Ramos (cell line): ENCODE data around the gene KHK.

Source experiments
- in situ Hi-C: fragments of 300-500 bp; cut with MboI; formaldehyde crosslinking; loops from one replicate; pipeline ENCODE4 v1.14.3; 2022; ENCODE audit warnings: low sequenced_read_pairs; ENCODE audit not compliant: unreplicated experiment

The KHK gene

GRCh38 chr2:27086724-27087593 is at the start of gene KHK:
TSS of gene KHK (plus strand) at chr2:27086772. CDS start at chr2:27087260, 488 bp downstream.
- in situ Hi-C loops, result loop anchor here (10.0 kb wide), 1 partner anchor 122 kb away; no protein-coding TSS in a partner anchor

GRCh38 chr2:27038012-27038411 is 48.6 kb upstream of the KHK start:
- in situ Hi-C loops, result no loop called here

DNA sequence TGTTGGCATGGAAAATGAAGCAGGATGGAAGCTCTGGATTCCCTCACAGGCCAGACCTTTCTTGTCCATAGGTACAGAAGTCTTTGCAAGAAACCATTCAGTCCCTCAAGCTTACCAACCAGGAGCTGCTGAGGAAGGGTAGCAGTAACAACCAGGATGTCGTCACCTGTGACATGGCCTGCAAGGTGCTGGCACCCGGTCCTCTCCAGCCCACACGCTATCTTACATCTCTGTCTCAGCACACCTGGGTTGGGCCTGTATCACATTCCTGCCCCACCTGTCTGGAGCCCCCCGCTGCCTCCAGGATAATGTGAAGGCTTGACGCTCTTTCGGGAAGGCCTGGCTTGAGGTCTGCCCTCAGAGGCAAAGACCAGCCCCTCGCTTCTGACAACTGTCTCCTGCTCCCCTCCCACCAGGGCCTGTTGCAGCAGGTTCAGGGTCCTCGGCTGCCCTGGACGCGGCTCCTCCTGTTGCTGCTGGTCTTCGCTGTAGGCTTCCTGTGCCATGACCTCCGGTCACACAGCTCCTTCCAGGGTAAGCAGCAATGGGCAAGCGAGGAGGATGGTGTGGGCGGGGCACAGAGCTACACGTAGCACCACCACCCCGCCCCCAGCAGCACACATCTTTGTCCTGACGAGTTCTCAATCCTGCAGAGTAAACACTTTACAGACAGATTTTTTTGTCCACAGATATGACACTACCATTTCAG is 47.8 kb upstream of the KHK start:
- in situ Hi-C loops, result no loop called here

- in situ Hi-C loops, result no loop called here
Measured at GRCh38 chr2:27039426-27039825, 47.1 kb upstream of the KHK start.

DNA sequence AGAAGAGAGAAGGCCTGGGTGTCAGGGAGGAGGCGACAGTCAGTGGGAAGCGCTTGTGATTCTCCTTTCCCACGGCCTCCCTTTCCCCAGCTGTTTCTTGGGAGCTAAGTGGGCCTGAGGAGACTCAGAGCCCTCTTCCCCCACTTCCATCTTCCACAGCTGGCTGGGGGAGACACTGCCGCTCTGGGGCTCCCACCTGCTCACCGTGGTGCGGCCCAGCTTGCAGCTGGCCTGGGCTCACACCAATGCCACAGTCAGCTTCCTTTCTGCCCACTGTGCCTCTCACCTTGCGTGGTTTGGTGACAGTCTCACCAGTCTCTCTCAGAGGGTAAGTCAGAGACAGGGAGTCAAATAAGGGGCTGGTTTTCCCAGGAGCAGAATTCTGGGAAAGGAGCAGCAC is 46.7 kb upstream of the KHK start:
- in situ Hi-C loops, result no loop called here

GRCh38 chr2:27040282-27040681 is 46.3 kb upstream of the KHK start:
- in situ Hi-C loops, result no loop called here

DNA sequence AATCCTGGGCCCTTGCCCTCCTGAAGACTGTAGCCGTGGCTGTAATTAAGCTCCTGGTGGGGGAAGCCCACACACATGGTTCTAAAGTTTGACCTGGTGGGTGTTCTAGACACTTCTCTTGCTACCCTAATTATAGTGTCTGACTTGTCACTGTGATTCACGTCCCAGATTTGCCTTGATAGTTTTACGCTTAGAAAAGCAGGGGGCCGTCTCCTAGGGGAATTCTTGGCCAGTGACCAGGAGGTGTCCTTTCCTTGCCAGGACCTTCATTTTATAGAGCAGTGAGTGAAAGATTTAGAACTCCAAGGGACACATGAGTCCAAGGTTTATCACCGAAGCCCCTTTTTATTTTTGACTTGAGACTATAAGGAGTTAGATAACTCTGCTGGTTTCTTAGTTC is 44.8 kb upstream of the KHK start:
- in situ Hi-C loops, result no loop called here

GRCh38 chr2:27042159-27042661 is 44.4 kb upstream of the KHK start:
- in situ Hi-C loops, result no loop called here

DNA sequence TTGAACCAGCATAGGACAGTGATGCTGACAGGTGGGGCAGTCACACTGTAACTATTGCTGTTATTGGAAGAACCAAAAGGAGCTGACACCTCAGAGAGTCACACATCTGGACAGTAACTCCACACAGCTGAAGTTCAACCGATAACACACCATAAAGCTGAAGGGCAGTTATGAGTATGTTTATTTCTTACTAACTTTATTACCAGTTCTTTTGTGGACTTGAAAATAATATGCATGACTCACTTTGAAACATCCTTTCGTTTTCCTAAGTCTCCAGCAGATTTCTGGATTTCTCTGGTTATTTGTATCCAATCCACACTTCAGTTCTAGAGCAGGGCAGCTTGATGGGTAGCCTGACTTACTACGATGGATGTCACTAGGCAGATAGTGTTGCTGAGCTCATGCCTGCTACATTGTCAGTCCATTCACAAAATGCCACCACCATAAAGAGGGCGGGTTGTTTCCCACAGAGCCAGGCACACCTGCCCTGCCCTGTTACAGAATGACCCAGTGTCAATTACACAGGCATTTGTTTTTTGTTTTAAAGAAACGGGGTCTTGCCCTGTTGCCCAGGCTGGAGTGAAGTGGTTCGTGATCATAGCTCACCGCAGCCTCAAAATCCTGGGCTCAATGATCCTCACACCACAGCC is 43.5 kb upstream of the KHK start:
- in situ Hi-C loops, result no loop called here

- in situ Hi-C loops, result no loop called here
Measured at GRCh38 chr2:27049422-27050280, 36.9 kb upstream of the KHK start.

- in situ Hi-C loops, result no loop called here
Measured at GRCh38 chr2:27050281-27050995, 36.1 kb upstream of the KHK start.

- in situ Hi-C loops, result no loop called here
Measured at GRCh38 chr2:27050996-27051901, 35.3 kb upstream of the KHK start, which contains the start of gene AGBL5. TSS of gene AGBL5 (plus strand) at chr2:27051668. CDS start at chr2:27052959, 1,291 bp downstream.

DNA sequence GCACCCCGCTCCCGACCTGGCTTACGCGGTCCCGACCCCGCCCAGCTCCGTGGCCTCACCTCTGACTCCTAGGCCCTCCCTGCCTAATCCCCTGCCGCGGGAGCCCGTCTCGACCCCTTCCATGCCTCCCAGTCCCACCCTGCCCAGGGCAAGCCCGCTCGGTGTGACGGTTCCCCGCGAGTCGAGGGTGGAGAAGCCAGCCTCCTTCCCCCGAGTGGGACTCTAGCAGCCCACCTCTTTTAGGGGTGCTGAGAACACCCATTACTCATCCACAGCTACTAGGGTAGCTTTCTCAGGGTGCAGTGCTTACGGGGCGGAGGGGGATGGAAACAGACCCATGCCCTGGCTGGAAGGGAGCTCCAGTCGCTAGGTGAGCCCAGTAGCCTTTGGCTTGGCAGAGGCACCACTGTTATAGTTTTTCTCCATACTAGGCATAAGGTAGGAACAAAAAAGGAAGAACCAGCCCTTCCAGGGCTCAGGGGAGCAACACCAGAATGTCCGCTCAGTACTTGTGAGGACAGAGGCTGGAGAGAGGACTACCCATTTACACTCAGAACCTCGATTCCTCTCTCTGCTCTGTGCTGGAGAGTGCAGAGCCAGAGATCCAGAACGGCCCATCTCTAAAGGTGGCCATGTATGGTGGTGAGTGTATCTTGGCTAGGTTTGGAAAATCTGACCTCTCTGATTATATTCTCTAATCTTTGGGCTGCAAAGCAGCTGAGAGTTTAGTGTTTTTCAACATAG is 34.5 kb upstream of the KHK start:
- in situ Hi-C loops, result no loop called here

DNA sequence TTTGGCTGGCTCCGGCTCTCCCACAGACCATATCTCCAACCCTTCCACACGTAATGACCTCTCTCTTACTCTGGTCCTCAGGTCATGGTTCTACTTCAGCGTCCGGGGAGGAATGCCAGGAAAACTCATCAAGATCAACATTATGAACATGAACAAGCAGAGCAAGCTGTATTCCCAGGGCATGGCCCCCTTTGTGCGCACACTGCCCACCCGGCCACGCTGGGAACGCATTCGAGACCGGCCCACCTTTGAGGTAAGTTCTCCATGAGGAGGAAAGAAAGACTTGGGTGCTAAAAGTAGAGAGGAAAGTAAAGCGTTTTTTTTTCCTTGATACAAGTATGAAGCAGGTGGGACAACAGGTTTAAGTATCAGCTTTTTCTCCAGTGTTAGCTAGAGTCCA is 33.3 kb upstream of the KHK start:
- in situ Hi-C loops, result no loop called here

GRCh38 chr2:27053776-27054175 is 32.8 kb upstream of the KHK start:
- in situ Hi-C loops, result no loop called here

DNA sequence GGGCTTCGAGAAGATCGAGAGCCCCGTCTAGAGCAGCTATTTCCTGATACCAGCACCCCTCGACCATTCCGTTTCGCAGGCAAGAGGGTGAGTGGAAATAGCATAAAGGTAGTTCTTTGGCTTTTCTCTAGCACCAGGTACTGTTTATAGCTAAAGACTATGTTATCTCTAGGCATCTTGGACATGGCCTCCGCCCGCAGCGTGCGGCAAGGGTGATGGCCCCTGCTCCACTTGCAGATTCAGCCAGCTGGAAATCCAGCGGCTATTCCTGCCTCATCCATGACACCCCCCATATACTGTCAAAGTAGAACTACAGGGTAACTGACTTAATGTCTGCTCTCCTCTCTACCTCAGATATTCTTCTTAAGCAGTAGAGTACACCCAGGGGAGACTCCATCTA is 31.9 kb upstream of the KHK start:
- in situ Hi-C loops, result no loop called here

- in situ Hi-C loops, result no loop called here
Measured at GRCh38 chr2:27057184-27057583, 29.4 kb upstream of the KHK start.

- in situ Hi-C loops, result no loop called here
Measured at GRCh38 chr2:27058210-27058609, 28.4 kb upstream of the KHK start.
